Effector CD8-positive, alpha-beta T cell (primary cell): ENCODE measurements around the gene ZNRF2.
"Not testable (repeated sequence)": the region's sequence is repeated elsewhere in the genome, so short reads cannot be mapped to it uniquely, and the experiment has no call there.

ENCODE experiments used
- DNase-seq: peaks from one replicate; lab custom pipeline; 2025; lab: John Stamatoyannopoulos, UW

Gene ZNRF2

DNA sequence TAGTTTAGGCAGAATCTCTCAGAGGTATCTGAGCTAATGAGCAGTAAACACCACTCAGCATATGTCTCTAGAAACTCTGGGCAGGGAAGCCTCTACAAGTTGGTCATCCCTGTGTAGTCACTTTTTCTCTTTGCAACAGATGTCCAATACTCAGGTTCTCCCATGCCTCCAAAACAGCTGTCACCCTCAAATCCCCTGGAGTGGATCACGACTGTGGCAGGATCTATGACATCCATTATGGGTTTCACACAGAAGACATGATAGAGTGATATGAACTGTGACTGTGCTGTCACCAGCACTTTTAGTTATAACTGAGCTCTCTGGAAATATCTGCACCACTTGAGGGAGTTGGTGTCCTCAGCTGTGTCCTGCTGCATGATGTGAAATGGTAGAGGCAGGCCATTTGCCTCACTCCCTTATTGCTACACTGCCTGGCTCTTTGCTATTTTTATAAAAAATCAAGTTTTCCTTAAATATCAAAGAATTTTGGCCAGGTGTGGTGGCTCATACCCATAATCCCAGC is 24.1 kb upstream of the ZNRF2 start:
- DNase-seq: no peak

DNA sequence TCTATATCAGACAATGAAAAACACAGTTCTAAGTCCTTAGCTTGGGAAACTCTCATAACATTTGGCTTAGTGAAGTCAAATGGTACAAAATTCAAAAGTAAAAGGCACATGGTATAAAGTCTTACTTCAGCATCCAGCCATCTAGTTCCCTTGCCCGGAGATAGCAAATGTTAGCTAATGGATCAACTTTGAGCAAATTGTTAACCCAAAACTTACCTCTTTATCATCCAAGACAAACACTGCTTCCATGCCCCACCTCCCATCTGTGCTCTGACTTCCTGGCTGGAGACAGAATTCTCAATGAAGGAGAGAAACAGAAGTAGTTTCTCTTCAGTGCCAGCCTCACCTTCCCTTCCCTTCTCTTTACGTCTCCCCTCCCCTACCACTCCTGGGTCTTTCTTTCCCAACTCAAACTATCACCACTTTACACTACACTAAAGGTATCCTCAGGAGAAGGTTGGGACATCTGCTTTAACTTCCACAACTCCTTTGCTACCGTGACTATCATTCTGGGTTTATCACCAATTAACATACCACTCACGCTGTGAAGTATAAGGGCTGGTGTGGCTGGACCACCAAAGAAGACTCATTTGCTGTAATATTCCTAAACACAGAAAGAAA is 21.2 kb upstream of the ZNRF2 start:
- DNase-seq: no peak

DNA sequence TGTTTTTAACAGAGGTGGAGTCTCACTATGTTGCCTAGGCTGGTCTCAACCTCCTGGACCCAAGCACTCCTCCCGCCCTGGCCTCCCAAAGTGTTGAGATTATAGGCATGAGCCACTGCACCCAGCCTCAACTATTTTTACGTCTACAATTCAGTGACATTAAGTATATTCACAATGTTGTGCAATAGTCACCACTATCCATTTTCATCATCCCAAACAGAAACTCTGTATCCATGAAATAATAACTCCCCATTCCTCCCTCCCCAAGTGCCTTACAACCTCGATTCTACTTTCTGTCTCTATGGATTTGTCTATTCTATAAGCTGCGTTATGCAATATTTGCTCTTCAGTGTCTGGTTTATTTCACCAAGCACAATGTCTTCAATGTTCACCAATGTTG is 20.3 kb upstream of the ZNRF2 start:
- no peak for DNase-seq

DNA sequence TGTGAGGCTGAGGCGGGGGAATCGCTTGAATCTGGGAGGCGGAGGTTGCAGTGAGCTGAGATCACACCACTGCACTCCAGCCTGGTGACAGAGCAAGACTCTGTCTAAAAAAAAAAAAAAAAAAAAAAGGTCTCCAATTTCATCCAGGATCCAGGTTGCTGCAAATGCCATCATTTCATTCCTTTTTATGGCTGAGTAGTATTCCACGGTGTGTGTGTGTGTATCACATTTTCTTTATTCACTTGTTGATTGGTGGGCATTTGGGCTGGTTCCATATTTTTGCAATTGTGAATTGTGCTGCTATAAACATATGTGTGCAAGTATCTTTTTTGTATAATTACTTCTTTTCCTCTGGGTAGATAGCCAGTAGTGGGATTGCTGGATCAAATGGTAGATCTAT is 19.2 kb upstream of the ZNRF2 start:
- DNase-seq: not testable (repeated sequence)

DNA sequence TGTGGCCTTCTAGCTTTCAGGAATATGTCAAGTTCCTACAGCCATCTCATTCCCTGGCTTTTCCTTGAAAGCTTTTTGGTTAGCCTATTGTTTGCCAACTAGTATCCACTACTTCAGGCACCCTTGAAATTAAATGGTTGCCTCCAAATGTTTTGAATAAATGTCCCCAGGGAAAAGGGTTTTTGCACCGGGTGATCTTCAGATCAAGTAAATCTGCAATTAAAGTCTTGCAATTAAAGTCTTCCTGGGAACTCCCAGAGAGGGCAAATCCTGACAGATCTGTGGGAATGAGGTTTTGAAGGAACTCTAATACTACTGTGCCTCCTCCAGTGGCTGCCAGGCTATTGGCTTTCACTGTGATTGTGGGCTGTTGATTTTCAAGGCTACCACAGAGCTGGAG is 17.7 kb upstream of the ZNRF2 start:
- no peak for DNase-seq

DNA sequence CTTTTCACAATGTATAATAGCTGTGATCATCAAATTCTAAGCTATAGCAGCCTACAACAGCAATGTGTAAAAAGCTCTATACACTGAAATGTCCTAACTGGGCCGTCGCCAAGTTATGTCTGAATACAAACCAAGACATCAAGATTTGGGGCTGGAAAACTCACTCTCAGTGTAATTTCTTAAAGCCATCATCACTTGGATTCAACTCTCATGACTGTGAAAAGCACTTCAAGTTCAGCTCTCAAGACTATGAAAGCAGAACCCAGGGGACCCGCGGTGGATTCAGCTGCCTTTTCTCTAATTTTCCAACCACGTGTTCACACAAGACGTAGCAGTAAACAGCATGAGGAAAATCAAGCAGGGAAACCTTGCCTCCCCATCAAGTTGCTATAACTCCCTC is 15.8 kb upstream of the ZNRF2 start:
- no peak for DNase-seq

DNA sequence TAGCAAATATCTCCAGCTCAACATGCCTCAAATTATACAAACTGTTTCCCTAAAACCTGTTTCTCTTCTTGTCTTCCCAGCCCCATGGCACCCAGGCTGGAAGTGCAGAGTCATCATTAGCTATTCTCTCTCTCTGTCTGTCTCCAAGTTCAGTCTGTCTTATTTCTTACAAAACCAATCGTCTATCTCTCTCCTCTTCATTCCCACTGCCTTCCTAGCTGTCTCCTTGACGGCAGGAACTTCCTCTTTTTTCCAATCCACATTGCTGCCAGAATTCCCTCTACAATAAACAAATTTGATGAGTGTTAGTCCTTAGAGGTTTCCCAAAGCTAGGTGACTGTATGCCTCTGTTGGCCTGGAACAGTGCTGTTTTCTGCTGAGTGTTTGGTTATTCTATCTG is 14.9 kb upstream of the ZNRF2 start:
- no peak for DNase-seq

DNA sequence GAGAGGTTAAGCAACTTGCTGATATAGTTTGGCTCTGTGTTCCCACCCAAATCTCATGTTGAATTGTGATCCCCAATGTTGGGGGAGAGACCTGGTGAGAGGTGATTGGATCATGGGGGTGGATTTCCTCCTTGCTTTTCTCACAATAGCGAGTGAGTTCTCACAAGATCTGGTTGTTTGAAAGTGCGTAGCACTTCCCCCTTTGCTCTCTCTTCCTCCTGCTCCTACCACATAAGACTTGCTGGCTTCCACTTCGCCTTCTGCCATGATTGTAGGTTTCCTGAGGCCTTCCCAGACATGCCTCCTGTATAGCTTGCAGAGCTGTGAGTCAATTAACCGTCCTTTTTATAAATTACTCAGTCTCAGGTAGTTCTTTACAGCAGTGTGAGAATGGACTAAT is 13.5 kb upstream of the ZNRF2 start:
- DNase-seq: no peak

DNA sequence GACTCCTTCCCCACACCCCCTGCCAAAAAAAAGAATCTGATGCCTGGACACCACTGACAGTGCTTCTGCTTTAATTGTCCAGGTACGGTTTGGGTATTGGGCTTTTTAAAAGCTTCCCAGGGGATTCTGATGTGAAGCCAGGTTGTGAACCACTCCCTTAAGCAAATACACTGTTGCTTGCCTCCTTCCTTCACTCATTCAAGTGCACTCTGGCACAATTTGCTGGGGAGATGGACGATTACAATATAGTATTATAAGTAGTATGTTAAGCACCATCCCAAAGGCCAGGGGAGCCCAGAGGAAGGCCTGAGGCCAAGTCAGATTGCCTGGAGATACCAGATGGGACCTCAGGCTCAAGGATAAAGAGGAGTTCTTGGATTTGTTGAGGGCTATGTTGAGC is 12.3 kb upstream of the ZNRF2 start:
- DNase-seq: no peak

DNA sequence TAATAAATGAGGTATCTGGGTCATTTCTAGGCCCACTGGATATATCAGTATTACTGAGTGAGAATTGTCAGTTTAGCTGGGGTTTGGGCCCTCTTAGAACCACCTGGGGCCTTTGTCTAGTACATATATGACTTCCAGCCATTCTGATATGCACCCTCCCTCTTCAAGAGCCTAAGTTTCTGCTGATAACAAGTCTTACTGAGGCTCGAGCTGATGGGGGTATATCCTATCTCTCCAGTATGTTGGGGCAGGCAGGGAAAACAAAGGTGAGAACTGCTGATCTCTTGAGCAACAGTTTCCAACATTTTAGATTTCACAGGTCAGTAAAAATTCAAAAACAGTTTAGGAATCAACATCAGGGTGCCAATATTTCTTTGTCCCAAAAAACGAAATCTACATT is 10.8 kb upstream of the ZNRF2 start:
- DNase-seq: no peak

DNA sequence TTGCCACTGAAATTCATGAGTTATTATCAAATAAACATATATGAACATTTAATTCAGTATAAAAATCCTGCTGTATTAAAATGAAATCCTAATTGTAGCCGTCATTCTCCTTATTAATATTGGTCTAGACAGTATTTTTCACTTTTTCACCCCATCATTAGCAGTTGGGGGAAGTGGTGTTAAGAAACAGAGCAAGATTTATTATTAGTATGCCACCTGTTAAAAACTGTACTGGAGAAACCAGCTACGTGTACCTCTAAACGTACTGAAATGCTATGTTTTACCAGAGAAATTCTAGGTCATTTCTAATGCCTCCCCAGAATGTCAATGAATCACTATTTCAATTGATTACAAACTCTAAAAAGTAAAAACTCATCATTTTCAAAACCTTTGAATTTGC is 9.8 kb upstream of the ZNRF2 start:
- DNase-seq: no peak

DNA sequence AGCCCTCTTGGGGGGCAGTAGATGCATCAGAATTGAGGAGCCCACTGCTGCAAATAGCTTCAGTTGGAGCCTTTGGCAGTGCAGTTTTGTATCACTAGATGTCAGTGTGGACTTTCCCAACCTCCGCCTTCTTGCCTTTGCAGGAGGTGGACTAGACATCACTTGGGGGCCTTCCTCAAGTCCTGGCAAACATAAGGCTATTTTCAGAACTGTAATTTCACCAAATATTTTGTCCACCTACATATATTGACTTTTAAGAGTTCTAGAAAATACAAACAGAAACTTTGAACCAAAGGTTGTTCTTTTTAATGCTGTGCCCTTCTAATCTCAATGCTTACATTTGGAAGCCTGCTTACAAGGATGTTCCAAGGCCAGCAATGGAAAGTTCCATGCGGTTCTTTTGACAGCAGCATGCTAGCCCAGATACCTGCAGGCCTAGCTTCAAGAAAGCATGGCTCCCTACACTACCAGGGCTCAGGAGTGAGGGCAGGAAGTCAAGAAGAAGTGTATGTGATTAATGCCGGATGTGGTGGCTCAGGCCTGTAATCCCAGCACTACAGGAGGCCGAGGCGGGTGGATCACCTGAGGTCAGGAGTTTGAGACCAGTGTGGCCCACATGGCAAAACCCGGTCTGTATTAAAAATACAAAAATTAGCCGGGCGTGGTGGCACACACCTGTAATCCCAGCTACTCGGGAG is 8.0 kb upstream of the ZNRF2 start:
- DNase-seq: peak; percentile 22

DNA sequence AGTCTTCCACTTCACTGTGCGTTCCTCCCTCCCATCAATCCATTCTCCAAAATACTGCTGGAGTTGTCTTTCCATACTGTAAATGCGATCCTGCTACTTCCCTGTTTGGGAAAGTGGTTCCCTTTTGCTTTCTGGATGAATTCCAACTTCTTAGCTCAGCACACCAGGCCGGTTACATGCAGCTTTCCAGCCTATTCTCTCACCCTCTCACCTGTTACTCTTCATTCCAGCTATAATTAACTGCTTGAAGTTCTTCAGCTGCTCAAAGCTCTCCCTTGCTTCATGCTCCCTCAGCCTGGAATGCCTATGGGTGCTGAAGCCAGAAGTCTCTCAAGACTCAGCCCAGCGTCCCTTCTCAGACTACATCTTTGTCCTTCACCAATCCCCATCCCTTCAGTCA is 6.0 kb upstream of the ZNRF2 start:
- no peak for DNase-seq

DNA sequence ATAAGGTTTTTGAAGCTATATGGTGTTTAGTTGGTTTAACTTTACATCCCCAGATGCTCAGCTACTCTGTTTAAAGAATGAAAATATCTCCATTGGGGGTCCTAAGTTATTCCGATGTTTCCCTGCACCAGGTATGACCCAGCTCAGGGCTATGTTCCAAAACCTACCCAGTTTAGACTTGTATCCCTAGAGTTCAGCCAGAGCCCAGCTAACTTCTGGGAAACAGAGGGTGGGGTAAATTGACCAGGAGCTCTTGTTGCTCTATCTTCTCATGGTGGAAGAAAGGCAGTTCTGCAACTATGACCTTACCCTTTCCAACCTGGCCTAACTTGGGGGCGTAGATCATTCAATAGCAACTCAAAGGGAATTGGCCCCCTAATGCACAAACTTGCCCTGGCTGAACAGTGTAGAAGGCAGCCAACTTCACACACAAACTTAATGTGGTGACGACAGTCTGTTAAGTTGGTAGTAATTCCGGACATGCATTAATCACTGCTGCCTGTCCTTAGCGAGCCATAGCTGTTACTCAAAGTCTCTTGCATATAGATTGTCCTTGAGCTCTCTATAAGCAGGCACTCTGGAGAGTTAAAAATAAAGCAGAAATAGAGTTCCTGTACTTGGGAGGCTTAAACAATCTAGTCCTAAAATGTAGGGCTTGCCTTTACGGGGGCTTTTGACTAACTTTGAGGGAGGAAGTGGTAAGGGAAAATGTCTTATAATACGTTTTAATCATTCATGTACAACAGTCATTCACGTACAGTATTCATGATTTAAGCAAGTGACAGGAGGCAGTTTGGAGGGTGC is 5.3 kb upstream of the ZNRF2 start:
- DNase-seq: no peak

DNA sequence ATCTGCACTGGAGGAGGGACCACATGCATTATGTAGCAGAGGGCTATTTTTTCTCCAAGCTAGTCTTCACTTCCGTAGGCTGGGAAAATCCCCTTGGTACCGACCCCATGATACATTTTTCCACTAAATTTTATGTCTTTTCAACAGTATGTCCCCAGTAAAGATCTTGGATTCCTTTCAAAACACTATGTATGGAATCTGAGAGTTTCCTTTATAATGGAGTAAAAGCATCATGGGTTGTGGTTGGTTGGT is 4.8 kb upstream of the ZNRF2 start:
- DNase-seq: no peak

DNA sequence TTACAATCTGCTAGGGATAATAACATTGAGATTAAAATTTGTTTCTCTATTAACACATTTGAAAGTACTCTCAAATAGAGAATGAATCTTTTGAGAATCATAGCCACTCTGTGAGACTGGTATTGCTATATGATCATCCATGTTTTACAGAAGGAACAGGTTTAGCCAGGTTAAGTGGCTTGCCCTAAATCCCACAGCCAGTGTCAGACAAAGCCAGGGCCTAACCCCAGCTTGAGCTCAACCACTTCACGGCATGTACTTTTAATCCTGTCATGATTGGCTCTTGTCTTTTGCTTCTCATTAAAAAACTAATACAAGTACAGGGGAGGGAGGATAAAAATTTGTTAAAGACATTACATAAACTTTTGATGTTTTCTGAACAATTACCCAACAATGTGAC is 3.8 kb upstream of the ZNRF2 start:
- DNase-seq: no peak

DNA sequence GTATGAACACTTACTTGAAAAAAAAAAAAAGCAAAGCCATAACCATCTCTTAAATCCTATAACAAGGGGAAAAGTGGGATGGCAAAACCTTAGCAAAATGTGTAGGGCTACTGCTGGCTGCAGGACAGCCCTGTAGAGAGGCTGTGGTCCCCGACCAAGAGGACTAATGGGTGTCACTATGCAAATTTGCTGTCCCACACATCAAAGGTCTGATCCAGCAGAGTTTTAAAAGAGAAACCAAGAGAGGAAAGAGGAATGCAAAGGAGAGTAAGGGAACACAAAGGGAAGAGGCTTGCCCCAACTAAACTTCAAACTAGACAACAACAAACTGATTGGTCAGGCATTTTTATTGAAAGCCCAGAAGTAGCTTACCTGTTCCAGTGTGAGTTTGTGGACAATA is 3.1 kb upstream of the ZNRF2 start:
- DNase-seq: no peak

DNA sequence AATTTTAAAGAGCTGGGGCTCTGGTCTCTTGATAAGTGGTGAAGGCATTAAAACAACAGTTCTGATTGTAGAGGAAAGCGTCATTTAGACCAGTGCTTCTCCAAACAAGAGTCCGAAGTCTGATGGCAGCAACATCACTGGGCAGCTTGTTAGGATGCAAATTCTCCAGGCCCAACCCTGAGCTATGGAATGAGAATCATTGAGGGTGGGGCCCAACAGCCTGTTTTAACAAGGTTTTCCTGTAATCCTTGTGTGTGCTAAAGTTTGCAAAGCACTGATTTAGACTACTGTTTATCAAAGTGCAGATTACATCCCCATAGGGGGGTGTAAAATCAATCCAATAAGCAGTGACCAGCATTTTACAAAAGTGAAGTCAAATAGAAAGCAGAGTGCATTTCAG is 2.6 kb upstream of the ZNRF2 start:
- no peak for DNase-seq

DNA sequence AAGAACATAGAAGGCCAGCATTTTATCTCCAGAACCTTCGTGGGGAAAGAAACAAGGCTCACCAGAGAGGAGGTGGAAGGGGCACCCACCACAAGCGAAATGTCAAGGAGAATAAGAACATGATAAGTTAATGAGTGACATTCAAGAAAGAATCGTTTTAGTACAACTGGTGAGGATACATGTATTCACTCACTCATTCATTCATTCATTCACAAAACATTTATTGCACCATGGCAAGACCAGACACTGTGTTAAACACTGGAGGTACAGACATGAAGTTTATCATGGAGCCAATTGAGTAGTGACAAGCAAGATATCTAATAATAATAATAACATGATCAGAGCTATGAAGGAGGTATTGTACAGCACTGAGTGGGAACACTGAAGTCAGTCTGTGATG is 1.7 kb upstream of the ZNRF2 start:
- no peak for DNase-seq

DNA sequence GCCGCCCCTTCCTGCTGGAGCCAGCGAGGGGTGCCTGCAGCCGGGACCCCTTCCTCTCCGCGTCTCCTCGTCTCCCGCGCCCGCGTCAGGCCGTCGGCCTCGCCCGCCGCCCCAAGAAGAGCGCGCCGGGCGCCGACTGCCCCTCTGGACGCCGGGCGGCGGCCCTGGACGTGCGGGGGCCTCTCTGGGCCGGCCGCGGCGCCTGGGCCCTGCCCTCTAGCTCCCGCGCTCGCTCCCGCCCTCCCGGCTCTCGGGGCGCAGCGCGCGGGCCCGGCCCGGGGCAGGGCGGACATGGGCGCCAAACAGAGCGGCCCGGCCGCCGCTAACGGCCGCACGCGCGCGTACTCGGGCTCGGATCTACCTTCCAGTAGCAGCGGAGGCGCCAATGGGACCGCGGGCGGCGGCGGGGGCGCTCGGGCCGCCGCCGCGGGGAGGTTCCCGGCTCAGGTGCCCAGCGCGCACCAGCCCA is 704 bp downstream of the ZNRF2 start:
- peak; percentile 19 for DNase-seq

DNA sequence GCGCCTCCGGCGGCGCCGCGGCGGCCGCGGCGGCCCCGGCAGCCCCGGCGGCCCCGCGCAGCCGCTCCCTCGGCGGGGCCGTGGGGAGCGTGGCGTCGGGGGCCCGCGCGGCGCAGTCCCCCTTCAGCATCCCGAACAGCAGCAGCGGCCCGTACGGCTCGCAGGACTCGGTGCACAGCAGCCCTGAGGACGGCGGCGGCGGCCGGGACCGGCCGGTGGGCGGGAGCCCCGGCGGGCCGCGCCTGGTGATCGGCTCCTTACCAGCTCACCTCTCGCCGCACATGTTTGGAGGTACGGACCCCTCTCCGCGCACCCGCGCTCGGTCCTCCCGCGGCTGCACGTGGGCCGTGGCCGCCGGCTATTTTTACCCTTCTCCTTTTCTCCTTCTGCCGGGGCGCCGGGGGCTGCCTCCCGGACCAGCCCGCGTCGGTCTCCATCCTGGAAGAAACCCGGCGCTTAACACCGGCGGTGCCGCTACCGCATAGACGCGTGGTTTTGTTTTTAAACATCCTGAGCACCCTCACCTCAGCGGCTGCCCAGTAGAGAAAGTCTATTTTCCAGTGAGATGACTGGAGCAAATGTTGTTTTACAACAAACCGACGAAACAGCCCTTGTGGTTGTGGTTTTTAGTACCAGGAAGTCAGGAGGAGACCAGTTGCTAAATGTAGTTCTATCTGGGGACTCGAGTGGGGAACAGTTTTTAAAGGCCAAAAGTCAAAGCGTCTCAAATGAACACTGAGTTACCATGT is 1.3 kb downstream of the ZNRF2 start:
- peak; percentile 3 for DNase-seq

DNA sequence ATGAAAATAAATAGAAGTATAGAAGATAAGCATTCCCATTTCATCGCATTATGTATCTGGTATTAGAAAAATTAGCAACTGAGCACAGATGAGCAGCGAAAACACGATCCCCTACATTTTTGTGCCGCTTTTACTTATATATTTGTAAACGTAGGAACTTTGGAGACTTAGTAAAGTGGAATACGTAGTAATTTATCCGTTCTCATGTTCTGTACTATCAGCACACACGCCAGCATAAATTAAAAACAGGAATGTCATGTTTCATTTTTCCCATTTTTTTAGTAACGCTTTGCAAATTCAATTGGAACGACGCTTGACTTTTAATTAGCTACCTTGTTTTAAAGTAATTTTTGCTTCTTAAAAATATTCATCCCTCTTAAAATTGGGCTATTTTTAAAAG is 2.4 kb downstream of the ZNRF2 start:
- DNase-seq: no peak

DNA sequence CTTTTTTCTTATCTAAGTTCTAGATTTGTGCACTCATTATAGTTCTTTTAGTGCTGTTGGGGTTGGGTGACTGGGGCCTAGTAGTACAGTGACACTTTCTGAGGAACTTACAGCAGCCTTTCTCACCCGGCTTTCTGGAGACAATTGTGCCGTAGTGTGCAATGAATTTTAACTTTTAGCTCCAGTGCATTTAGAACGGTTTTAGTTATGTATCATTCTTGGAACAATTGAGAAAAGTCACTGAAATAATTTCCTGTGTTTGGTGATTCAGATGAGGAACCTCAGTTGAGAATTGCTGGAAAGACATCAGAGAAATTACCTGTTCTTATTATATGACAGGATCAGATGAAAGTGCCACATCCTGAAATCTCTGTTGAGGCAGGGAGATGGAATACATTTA is 3.2 kb downstream of the ZNRF2 start:
- DNase-seq: not testable (repeated sequence)
